Naive thymus-derived CD8-positive, alpha-beta T cell (primary cell): ENCODE results near the gene MYBPC3. TPM values are rescaled to one million over a fixed set of nuclear protein-coding genes. Genes with fewer than 3 reads are reported as not detected.

Source experiments
- ATAC-seq, 2 donors: fragments of 150-1000 bp; cut with Tn5 transposase in 1 of 2; sonication (Bioruptor Pico), chemical (Tn5 transposase) in 1 of 2; 1 replicate in 1 of 2; 2 replicates in 1 of 2; pipeline ENCODE4 v1.10.0; 2021; ENCODE audit warnings: mild to moderate bottlenecking in 2 of 2, moderate library complexity in 2 of 2
- POLR2A ChIA-PET: fragments of 350-600 bp; sonication (Branson Sonifier 250); formaldehyde crosslinking; loops from one replicate; lab custom pipeline; 2021; ENCODE audit warnings: antibody characterized with exemption; lab: Charles Lee
- DNase-seq, 10 donors: peaks; one replicate each; pipeline versions ENCODE4 v3.0.0 to v3.0.0-alpha.2; 2020 to 2022
- H3K27ac Mint-ChIP-seq, 10 donors: one replicate each; pipeline ENCODE4 v1.8.0; 2020 to 2022; ENCODE audit warnings: mild to moderate bottlenecking in 10 of 10, mixed read lengths in 10 of 10, moderate library complexity in 4 of 10, inconsistent platforms in 1 of 10
- H3K27me3 Mint-ChIP-seq, 5 donors: one replicate each; pipeline ENCODE4 v1.8.0; 2021 to 2022; ENCODE audit warnings: mixed read lengths in 5 of 5
- H3K36me3 Mint-ChIP-seq, 3 donors: one replicate each; pipeline ENCODE4 v1.8.0; 2020 to 2022; ENCODE audit warnings: mixed read lengths in 3 of 3, mild to moderate bottlenecking in 2 of 3, inconsistent platforms in 1 of 3
- H3K4me1 Mint-ChIP-seq, 4 donors: one replicate each; pipeline ENCODE4 v1.8.0; 2021 to 2022; ENCODE audit warnings: mixed read lengths in 4 of 4
- H3K4me3 Mint-ChIP-seq, 10 donors: one replicate each; pipeline ENCODE4 v1.8.0; 2020 to 2022; ENCODE audit warnings: mild to moderate bottlenecking in 10 of 10, mixed read lengths in 10 of 10, moderate library complexity in 6 of 10, inconsistent platforms in 1 of 10
- H3K9me3 Mint-ChIP-seq, 9 donors: one replicate each; pipeline ENCODE4 v1.8.0; 2020 to 2022; ENCODE audit warnings: mixed read lengths in 9 of 9, mild to moderate bottlenecking in 3 of 9, inconsistent platforms in 1 of 9, moderate library complexity in 1 of 9
- microRNA-seq: library from miRNA; unstranded; fragments of <30 nt; microRNA quantifications from one replicate; pipeline ENCODE4 v1.2.0, GENCODE V29; 2022; ENCODE audit warnings: borderline microRNAs expressed
- polyA plus RNA-seq, 3 donors: library from polyadenylated mRNA; unstranded; fragments of 300-500 nt; fragmentation: Illumina TruSeq; gene quantifications; one replicate each; pipeline ENCODE4 v1.2.3, GENCODE V29; 2021
- total RNA-seq, 8 experiments: library from RNA in 2 of 8; stranded (reverse) in 2 of 8; gene quantifications; one replicate each; pipeline ENCODE4 v1.2.3 and lab custom pipeline; 2021 to 2026

MYBPC3 gene
- total and polyA plus RNA-seq, 5 experiments from 2014 or later = 0.16 TPM; not detected in 4

- DNase-seq (no peak), ATAC-seq (no peak)
- Mint-ChIP-seq H3K4me3 (no peak overlapping the region), H3K27me3 (no peaks in the 10 kb centered on the region), H3K4me1 (peaks cover 0 to 8% (median under 1%) of the 10 kb centered on the region in 4 donors), H3K9me3 (no peaks in the 10 kb centered on the region), H3K27ac (no peak overlapping the region), H3K36me3 (peaks cover 12 to 99% (median 30%) of the 10 kb centered on the region in 3 donors)
- POLR2A ChIA-PET = interaction anchor here (0.7 kb wide), 1 partner anchor 40 kb away, joined by 6 read pairs; no protein-coding TSS in a partner anchor
These were observed 64.4 kb downstream of the MYBPC3 start for GRCh38 chr11:47288066-47288465.

- H3K27me3 Mint-ChIP-seq = no peaks in the 10 kb centered on the region
- H3K27ac Mint-ChIP-seq = peak overlapping the region in 2 of 10 donors; percentile 17 to 23
- no peak for ATAC-seq
- DNase-seq = no peak
- H3K4me3 Mint-ChIP-seq = no peak overlapping the region
- H3K9me3 Mint-ChIP-seq = no peaks in the 10 kb centered on the region
- H3K36me3 Mint-ChIP-seq = peaks cover 17 to 97% (median 30%) of the 10 kb centered on the region in 3 donors
- H3K4me1 Mint-ChIP-seq = peaks cover 0 to 8% (median under 1%) of the 10 kb centered on the region in 4 donors
- POLR2A ChIA-PET = interaction anchor here (0.6 to 1.4 kb wide), 2 partner anchors 13 to 14 kb away, joined by 3 to 5 read pairs; no protein-coding TSS in a partner anchor
These were observed 66.3 kb downstream of the MYBPC3 start for GRCh38 chr11:47285969-47286770.

GRCh38 chr11:47284151-47284550, 68.4 kb downstream of the MYBPC3 start:
- Mint-ChIP-seq H3K36me3 (peaks cover 14 to 97% (median 28%) of the 10 kb centered on the region in 3 donors), H3K9me3 (no peaks in the 10 kb centered on the region), H3K27ac (peak overlapping the region in 3 of 10 donors; percentile 34 to 61 (median 53)), H3K4me3 (no peak overlapping the region), H3K4me1 (peaks cover 0 to 9% (median under 1%) of the 10 kb centered on the region in 4 donors), H3K27me3 (no peaks in the 10 kb centered on the region)
- POLR2A ChIA-PET = no interaction called here
- no peak for DNase-seq
- ATAC-seq = no peak

GRCh38 chr11:47282462-47282861, 70.0 kb downstream of the MYBPC3 start:
- DNase-seq (no peak), ATAC-seq (no peak)
- Mint-ChIP-seq H3K4me1 (peaks cover 0 to 9% (median under 1%) of the 10 kb centered on the region in 4 donors), H3K27ac (peak overlapping the region in 1 of 10 donors; percentile 9), H3K9me3 (no peaks in the 10 kb centered on the region), H3K27me3 (no peaks in the 10 kb centered on the region), H3K36me3 (peaks cover 14 to 96% (median 28%) of the 10 kb centered on the region in 3 donors), H3K4me3 (no peak overlapping the region)
- POLR2A ChIA-PET = interaction anchor here (1.7 kb wide), 1 partner anchor 34 kb away, joined by 4 read pairs; the partner anchor contains the start of gene ACP2

Small RNA genes within 50 kb of the gene (microRNA-seq; reads per million reads assigned to microRNA genes)
- gene MIR4487 = not detected

Other genes starting within 250 kb of the MYBPC3 start
- gene ARFGAP2, start 175.8 kb downstream of the MYBPC3 start, total RNA-seq = 100 to 1,000 TPM; 166 to 172 TPM
- gene ARFGAP2, start 175.8 kb downstream of the MYBPC3 start, polyA plus RNA-seq = 100 to 1,000 TPM in 2 of 3 donors, 10 to 100 TPM in 1; 97.8 to 111 (median 108) TPM
- under 1 TPM in 1 of 2 experiments, not detected in 1; 0.80 TPM for gene PACSIN3, start 166.3 kb downstream of the MYBPC3 start, total RNA-seq
- gene PACSIN3, start 166.3 kb downstream of the MYBPC3 start, polyA plus RNA-seq = under 1 TPM in 1 of 3 donors, not detected in 2; 0.25 TPM
- gene DDB2, start 137.7 kb downstream of the MYBPC3 start, total RNA-seq = 100 to 1,000 TPM in 1 of 2 experiments, 10 to 100 TPM in 1; 98.9 to 101 TPM
- 10 to 100 TPM; 20.7 to 25.4 (median 24.4) TPM for gene DDB2, start 137.7 kb downstream of the MYBPC3 start, polyA plus RNA-seq
- 10 to 100 TPM; 25.8 to 27.8 TPM for gene ACP2, start 103.9 kb downstream of the MYBPC3 start, total RNA-seq
- 1 to 10 TPM; 4.4 to 10.0 (median 8.0) TPM for gene ACP2, start 103.9 kb downstream of the MYBPC3 start, polyA plus RNA-seq
- gene NR1H3, start 94.7 kb downstream of the MYBPC3 start, total RNA-seq = 10 to 100 TPM; 13.7 to 20.3 TPM
- gene NR1H3, start 94.7 kb downstream of the MYBPC3 start, polyA plus RNA-seq = 1 to 10 TPM; 3.4 to 7.2 (median 4.5) TPM
- 100 to 1,000 TPM; 121 to 127 TPM for gene MADD, start 82.6 kb downstream of the MYBPC3 start, total RNA-seq
- gene MADD, start 82.6 kb downstream of the MYBPC3 start, polyA plus RNA-seq = 10 to 100 TPM; 15.2 to 22.1 (median 17.7) TPM
- gene SPI1, start 25.8 kb upstream of the MYBPC3 start, total RNA-seq = 1 to 10 TPM; 3.4 to 4.7 TPM
- not detected for gene SPI1, start 25.8 kb upstream of the MYBPC3 start, polyA plus RNA-seq
- 10 to 100 TPM; 63.2 to 63.9 TPM for gene SLC39A13, start 55.9 kb upstream of the MYBPC3 start, total RNA-seq
- gene SLC39A13, start 55.9 kb upstream of the MYBPC3 start, polyA plus RNA-seq = 10 to 100 TPM; 23.8 to 41.9 (median 24.4) TPM
- 10 to 100 TPM; 58.4 to 60.0 TPM for gene PSMC3, start 73.7 kb upstream of the MYBPC3 start, total RNA-seq
- gene PSMC3, start 73.7 kb upstream of the MYBPC3 start, polyA plus RNA-seq = 100 to 1,000 TPM in 1 of 3 donors, 10 to 100 TPM in 2; 91.5 to 106 (median 94.0) TPM
- 1 to 10 TPM; 1.3 to 1.5 TPM for gene RAPSN, start 96.4 kb upstream of the MYBPC3 start, total RNA-seq
- gene RAPSN, start 96.4 kb upstream of the MYBPC3 start, polyA plus RNA-seq = not detected
- 100 to 1,000 TPM; 133 to 138 TPM for gene CELF1, start 200.4 kb upstream of the MYBPC3 start, total RNA-seq
- 10 to 100 TPM; 45.3 to 79.3 (median 55.3) TPM for gene CELF1, start 200.4 kb upstream of the MYBPC3 start, polyA plus RNA-seq
- gene PTPMT1, start 212.9 kb upstream of the MYBPC3 start, total RNA-seq = 10 to 100 TPM; 19.1 to 22.2 TPM
- 10 to 100 TPM; 58.7 to 73.3 (median 71.0) TPM for gene PTPMT1, start 212.9 kb upstream of the MYBPC3 start, polyA plus RNA-seq
- 10 to 100 TPM; 26.1 to 29.1 TPM for gene KBTBD4, start 226.3 kb upstream of the MYBPC3 start, total RNA-seq
- gene KBTBD4, start 226.3 kb upstream of the MYBPC3 start, polyA plus RNA-seq = 10 to 100 TPM; 44.3 to 45.1 (median 44.3) TPM
- gene NDUFS3, start 226.4 kb upstream of the MYBPC3 start, total RNA-seq = 100 to 1,000 TPM; 100 to 106 TPM
- 100 to 1,000 TPM in 2 of 3 donors, 10 to 100 TPM in 1; 92.0 to 109 (median 101) TPM for gene NDUFS3, start 226.4 kb upstream of the MYBPC3 start, polyA plus RNA-seq
- gene FAM180B, start 234.0 kb upstream of the MYBPC3 start, total RNA-seq = under 1 TPM in 1 of 2 experiments, not detected in 1; 0.26 TPM
- not detected for gene FAM180B, start 234.0 kb upstream of the MYBPC3 start, polyA plus RNA-seq
- gene C1QTNF4, start 241.7 kb upstream of the MYBPC3 start, total RNA-seq = 1 to 10 TPM in 1 of 2 experiments, under 1 TPM in 1; 0.91 to 1.2 TPM
- under 1 TPM in 1 of 3 donors, not detected in 2; 0.22 TPM for gene C1QTNF4, start 241.7 kb upstream of the MYBPC3 start, polyA plus RNA-seq